ENCODE results near the gene ERICH3. TPM values are rescaled to one million over a fixed set of nuclear protein-coding genes. Genes with fewer than 3 reads are reported as not detected.

Gene ERICH3
- total and polyA plus RNA-seq, 10 of the 15 experiments (the other 5 are each of a cell fraction or from before 2014, with no cell fraction given) = 0.03 to 0.09 (median 0.08) TPM; not detected in 7

GRCh38 chr1:74686928-74687327, 13.3 kb upstream of the ERICH3 start:
- Histone ChIP-seq H3K9me3 (replicated peaks; ENCODE audit: control insufficient read depth, insufficient read depth, low read length) (no peaks in the 10 kb centered on the region; the same call in 2 of the 3 replicates), H2AFZ (ENCODE audit: control insufficient read depth, low read depth, low read length) (no peak overlapping the region), H3K79me2 (ENCODE audit: control insufficient read depth, insufficient read depth, low read length) (no peaks in the 10 kb centered on the region), H3K4me2 (ENCODE audit: control insufficient read depth, insufficient read depth) (no peak overlapping the region), H3K4me3 (no peak overlapping the region), H4K20me1 (ENCODE audit: control insufficient read depth, insufficient read depth) (no peaks in the 10 kb centered on the region), H3K4me1 (ENCODE audit: control insufficient read depth, insufficient read depth, low read length) (peaks cover 3% of the 10 kb centered on the region), H3K27me3 (replicated peaks in 1 of 2; ENCODE audit: control insufficient read depth in 2 of 2, insufficient read depth in 2 of 2, low read length in 1 of 2) (no peaks in the 10 kb centered on the region), H3K36me3 (ENCODE audit: control insufficient read depth in 2 of 2, insufficient read depth in 2 of 2, low read length in 1 of 2) (no peaks in the 10 kb centered on the region), H3K27ac (ENCODE audit: control insufficient read depth, insufficient read depth) (no peak overlapping the region), H3K9ac (ENCODE audit: control insufficient read depth, insufficient read depth, low read length) (no peak overlapping the region)
- no peak for DNase-seq (ENCODE audit: low read depth, low spot score)
- FAIRE-seq = no peak
- BruUV-seq (replicated peaks) = no TSS peak
- POLR2A ChIA-PET = no interaction called here
- TF ChIP-seq ZNF217 (IDR thresholded peaks at IDR 0.05) (no peak), SUPT20H (IDR thresholded peaks at IDR 0.05; ENCODE audit: borderline replicate concordance, control insufficient read depth, low read depth, low read length) (no peak), SMARCA5 (IDR thresholded peaks at IDR 0.05) (no peak), POU2F2 (IDR thresholded peaks at IDR 0.05; ENCODE audit: borderline replicate concordance, low read depth, low read length) (no peak), CBX5 (IDR thresholded peaks at IDR 0.05; ENCODE audit: low read depth) (no peak), TBL1XR1 (IDR thresholded peaks at IDR 0.05; ENCODE audit: low read depth, low read length) (no peak), CEBPZ (IDR thresholded peaks at IDR 0.05; ENCODE audit: low read depth, low read length) (no peak), NR2F1 (conservative IDR thresholded peaks at IDR 0.05) (no peak), ASH2L (IDR thresholded peaks at IDR 0.05; ENCODE audit: borderline replicate concordance, low read depth) (no peak), PAX8 (IDR thresholded peaks at IDR 0.05) (no peak), POLR2AphosphoS2 (IDR thresholded peaks at IDR 0.05; ENCODE audit: low read depth, low read length) (no peak), SREBF2 (IDR thresholded peaks at IDR 0.05; ENCODE audit: low read length) (no peak), NFXL1 (IDR thresholded peaks at IDR 0.05; ENCODE audit: borderline replicate concordance) (no peak), JUNB (IDR thresholded peaks at IDR 0.05) (no peak), IKZF1 (conservative IDR thresholded peaks at IDR 0.05) (no peak), EED (IDR thresholded peaks at IDR 0.05; ENCODE audit: low read depth) (no peak), CREB1 (IDR thresholded peaks at IDR 0.05; ENCODE audit: low read depth) (no peak)
- CTCF ChIA-PET = interaction anchor here (0.6 to 2.5 kb wide), 5 partner anchors 12 to 689 kb away, joined by 3 to 12 read pairs (median 6); partner anchors contain the start of gene TYW3
- ATAC-seq = no peak
- 95% methylated on average over 4 of the region's 4 CpGs for WGBS (ENCODE audit: insufficient coverage, insufficient replicate concordance, low lambda C conversion rate, missing lambda C conversion rate)
- intact Hi-C loops (cut with micrococcal nuclease; ENCODE audit: unreplicated experiment) = loop anchor here (5.0 to 10.0 kb wide), 3 partner anchors 170 to 682 kb away; no protein-coding TSS in a partner anchor
- SMC1A ChIA-PET (ENCODE audit: uncharacterized antibody, unreplicated experiment) = interaction anchor here (1.1 to 1.9 kb wide), 3 partner anchors 47 to 903 kb away, joined by 3 to 6 read pairs (median 4); partner anchors contain the start of gene TYW3
- in situ Hi-C loops (cut with MboI) = loop anchor here (10.0 kb wide), 1 partner anchor 842 kb away; no protein-coding TSS in a partner anchor
- RAD21 ChIA-PET (ENCODE audit: unreplicated experiment) = interaction anchor here (1.1 to 1.6 kb wide), 2 partner anchors 34 to 47 kb away, joined by 3 to 4 read pairs; no protein-coding TSS in a partner anchor
